Fibroblast of the aortic adventitia (primary cell): Measurements from ENCODE around the gene RFPL4AL1. TPM values are rescaled to one million over a fixed set of nuclear protein-coding genes. Genes with fewer than 3 reads are reported as not detected.
"Not testable (repeated sequence)": the region's sequence is repeated elsewhere in the genome, so short reads cannot be mapped to it uniquely, and the experiment has no call there.

Experiments
- DNase-seq: peaks from one replicate; pipeline ENCODE4 v3.0.0-alpha.2; 2010; ENCODE audit warnings: low read depth
- H3K4me3 ChIP-seq: 2 replicates; pipeline ENCODE4 v1.5.1; 2011; ENCODE audit warnings: low read depth, mild to moderate bottlenecking, control low read depth, low read length, moderate library complexity
- CTCF ChIP-seq: IDR thresholded peaks from 2 replicates; pipeline ENCODE4 v1.5.1; 2011; ENCODE audit warnings: mild to moderate bottlenecking, low read length, control low read depth, inconsistent platforms; ENCODE audit not compliant: insufficient read depth
- total RNA-seq: library from RNA; depleted of rRNA; stranded (reverse); fragments of >200 nt; gene quantifications from 2 replicates; pipeline ENCODE4 v1.2.3, GENCODE V29; 2012; ENCODE audit warnings: low replicate concordance

Gene RFPL4AL1
- total RNA-seq, 1 donor, result not detected

GRCh38 chr19:55766466-55766865 lies 2.5 kb upstream of the RFPL4AL1 start:
- no peak for DNase-seq
- TF ChIP-seq CTCF, result no peak
- no peak overlapping the region for H3K4me3 ChIP-seq

- not testable (repeated sequence) for DNase-seq
Measured at GRCh38 chr19:55769632-55770031, 714 bp downstream of the RFPL4AL1 start.

GRCh38 chr19:55777528-55777927 lies 8.6 kb downstream of the RFPL4AL1 start:
- DNase-seq, result no peak
- TF ChIP-seq CTCF, result no peak
- no peak overlapping the region for H3K4me3 ChIP-seq

More at GRCh38 chr19:55769632-55770031, 714 bp downstream of the RFPL4AL1 start:
- H3K4me3 ChIP-seq, result not testable (repeated sequence)

GRCh38 chr19:55778331-55778730 lies 9.4 kb downstream of the RFPL4AL1 start:
- no peak overlapping the region for H3K4me3 ChIP-seq
- no peak for TF ChIP-seq CTCF
- DNase-seq, result no peak

GRCh38 chr19:55781112-55781511 lies 12.2 kb downstream of the RFPL4AL1 start:
- no peak overlapping the region for H3K4me3 ChIP-seq
- no peak for DNase-seq
- TF ChIP-seq CTCF, result no peak

- no peak for TF ChIP-seq CTCF
- no peak for DNase-seq
- no peak overlapping the region for H3K4me3 ChIP-seq
Measured at GRCh38 chr19:55795021-55795420, 26.1 kb downstream of the RFPL4AL1 start.

GRCh38 chr19:55801416-55801815 lies 32.5 kb downstream of the RFPL4AL1 start:
- no peak overlapping the region for H3K4me3 ChIP-seq
- TF ChIP-seq CTCF, result no peak
- no peak for DNase-seq
